A549 (cell line): ENCODE measurements around the gene CBFA2T3.

Experiments
- BHLHE40 ChIP-seq: IDR thresholded peaks from 2 replicates; pipeline ENCODE4 v1.6.1; 2012; ENCODE audit warnings: low read depth, low read length, inconsistent platforms
- EP300 ChIP-seq, 2 experiments: fragments of >200 bp; sonication (Bioruptor Twin); formaldehyde crosslinking; IDR thresholded peaks; 2 replicates in 1 of 2; 3 replicates in 1 of 2; pipeline ENCODE4 v1.6.1; 2016 to 2017
- FOSL2 ChIP-seq, 2 experiments: fragments of 450-650 bp in 1 of 2; fragments of >200 bp in 1 of 2; sonication (Bioruptor Twin) in 1 of 2; formaldehyde crosslinking; IDR thresholded peaks; 2 replicates each; pipeline versions ENCODE4 v1.5.0 to v1.6.1; 2016 to 2020; ENCODE audit warnings: mild to moderate bottlenecking in 1 of 2, moderate library complexity in 1 of 2
- HEYL ChIP-seq: fragments of 250-450 bp; sonication (Bioruptor Pico); IDR thresholded peaks from 2 replicates; pipeline ENCODE4 v1.8.0; 2021; ENCODE audit warnings: mild to moderate bottlenecking, moderate library complexity
- JUN ChIP-seq, 2 experiments: fragments of >200 bp; sonication (Bioruptor Twin); formaldehyde crosslinking; IDR thresholded peaks; 2 replicates in 1 of 2; 3 replicates in 1 of 2; pipeline ENCODE4 v1.6.1; 2016 to 2017
- MAX ChIP-seq: IDR thresholded peaks from 2 replicates; pipeline ENCODE4 v1.6.1; 2012
- POLR2A ChIP-seq: IDR thresholded peaks from 2 replicates; pipeline ENCODE4 v1.6.1; 2012; ENCODE audit warnings: mild to moderate bottlenecking, low read length
- REST ChIP-seq: fragments of 200-600 bp; sonication (generic); IDR thresholded peaks from 2 replicates; pipeline ENCODE4 v1.6.1; 2016; ENCODE audit warnings: antibody characterized with exemption, mild to moderate bottlenecking, moderate library complexity
- RFX5 ChIP-seq: fragments of 450-650 bp; IDR thresholded peaks from 2 replicates; pipeline ENCODE4 v1.7.1; 2014; ENCODE audit warnings: antibody characterized with exemption, mild to moderate bottlenecking, moderate library complexity
- RNF2 ChIP-seq: fragments of 200-600 bp; sonication (generic); IDR thresholded peaks from 2 replicates; pipeline ENCODE4 v1.6.1; 2016; ENCODE audit warnings: low read depth, mild to moderate bottlenecking, antibody characterized with exemption, moderate library complexity, borderline replicate concordance
- SMC3 ChIP-seq: fragments of >200 bp; sonication (Bioruptor Twin); formaldehyde crosslinking; IDR thresholded peaks from 3 replicates; pipeline ENCODE4 v1.6.1; 2018; ENCODE audit warnings: inconsistent platforms
- TP53 ChIP-seq: fragments of 250-450 bp; sonication (Bioruptor Pico); IDR thresholded peaks from 2 replicates; pipeline ENCODE4 v1.5.0; 2021; ENCODE audit warnings: mild to moderate bottlenecking, moderate library complexity
- ZFP36 ChIP-seq: fragments of 450-650 bp; IDR thresholded peaks from 2 replicates; pipeline ENCODE4 v1.6.1; 2014; ENCODE audit warnings: borderline replicate concordance; ENCODE audit not compliant: partially characterized antibody
- TF ChIP-seq, protein P1 (sequence below): fragments of >200 bp; sonication (Bioruptor Twin); formaldehyde crosslinking; IDR thresholded peaks from 3 replicates; pipeline ENCODE4 v1.5.1; 2016

DNA sequence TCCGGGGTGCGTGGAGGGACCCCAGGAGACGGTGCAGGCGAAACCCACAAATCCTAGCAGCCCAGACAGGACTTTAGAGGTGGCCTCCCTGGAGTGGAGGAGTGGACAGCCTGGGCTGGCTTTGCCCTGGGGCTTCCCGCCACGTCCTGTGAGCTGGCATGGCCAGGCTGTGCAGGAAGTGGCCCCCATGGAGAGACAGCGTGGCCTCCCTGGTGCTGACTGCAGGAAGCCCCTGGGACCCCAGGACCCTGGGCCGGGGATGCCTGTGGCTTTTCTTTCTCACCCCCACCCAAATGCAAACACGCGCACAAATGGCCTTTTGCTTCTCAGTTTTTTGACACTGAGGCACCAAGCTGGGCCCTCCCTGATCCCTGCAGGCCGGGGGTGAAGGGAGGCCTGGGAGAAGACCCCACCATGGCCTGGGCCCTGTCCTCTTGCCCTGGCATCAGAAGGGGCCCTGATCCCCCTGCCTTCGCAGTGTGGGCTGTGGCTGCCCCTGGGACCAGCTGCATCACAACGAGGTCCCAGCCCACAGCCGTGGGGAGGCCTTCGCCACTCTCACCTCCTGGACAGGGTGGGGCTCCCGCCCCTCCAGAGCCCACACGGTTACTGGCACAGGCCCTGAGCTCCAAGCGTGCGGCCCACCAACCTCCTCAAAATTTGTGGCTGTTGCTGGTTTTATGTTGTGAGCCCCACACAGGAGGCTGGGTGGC is 58.9 kb downstream of the CBFA2T3 start:
- TF ChIP-seq RNF2 (no peak), MAX (no peak), HEYL (CRISPR knock-in tag) (no peak), EP300 (IDR thresholded peaks at IDR 0.05) (no peak), POLR2A (no peak), BHLHE40 (no peak), FOSL2 (IDR thresholded peaks at IDR 0.05) (no peak), FOSL2 (CRISPR knock-in tag; IDR thresholded peaks at IDR 0.05) (no peak), RFX5 (no peak), JUN (IDR thresholded peaks at IDR 0.05) (no peak), REST (no peak), ZFP36 (no peak), TP53 (CRISPR knock-in tag) (no peak), SMC3 (no peak)
- TF ChIP-seq, protein P1, sequence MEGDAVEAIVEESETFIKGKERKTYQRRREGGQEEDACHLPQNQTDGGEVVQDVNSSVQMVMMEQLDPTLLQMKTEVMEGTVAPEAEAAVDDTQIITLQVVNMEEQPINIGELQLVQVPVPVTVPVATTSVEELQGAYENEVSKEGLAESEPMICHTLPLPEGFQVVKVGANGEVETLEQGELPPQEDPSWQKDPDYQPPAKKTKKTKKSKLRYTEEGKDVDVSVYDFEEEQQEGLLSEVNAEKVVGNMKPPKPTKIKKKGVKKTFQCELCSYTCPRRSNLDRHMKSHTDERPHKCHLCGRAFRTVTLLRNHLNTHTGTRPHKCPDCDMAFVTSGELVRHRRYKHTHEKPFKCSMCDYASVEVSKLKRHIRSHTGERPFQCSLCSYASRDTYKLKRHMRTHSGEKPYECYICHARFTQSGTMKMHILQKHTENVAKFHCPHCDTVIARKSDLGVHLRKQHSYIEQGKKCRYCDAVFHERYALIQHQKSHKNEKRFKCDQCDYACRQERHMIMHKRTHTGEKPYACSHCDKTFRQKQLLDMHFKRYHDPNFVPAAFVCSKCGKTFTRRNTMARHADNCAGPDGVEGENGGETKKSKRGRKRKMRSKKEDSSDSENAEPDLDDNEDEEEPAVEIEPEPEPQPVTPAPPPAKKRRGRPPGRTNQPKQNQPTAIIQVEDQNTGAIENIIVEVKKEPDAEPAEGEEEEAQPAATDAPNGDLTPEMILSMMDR = no peak
